Measurements from ENCODE around the gene ABCB11. TPM values are rescaled to one million over a fixed set of nuclear protein-coding genes. Genes with fewer than 3 reads are reported as not detected.

ABCB11 gene
- total RNA-seq, 1 experiment from 2014 or later = 0.12 TPM

GRCh38 chr2:168993538-168993937 lies 37.6 kb downstream of the ABCB11 start:
- H3K9me2 ChIP-seq (ENCODE audit: insufficient read depth) = no peaks in the 10 kb centered on the region
- ATAC-seq = no peak
- H3K36me3 ChIP-seq (ENCODE audit: control insufficient read depth in 1 of 2, insufficient read depth in 2 of 2, low read length in 2 of 2) = no peaks in the 10 kb centered on the region
- H3K27me3 ChIP-seq (ENCODE audit: insufficient read depth, low read length) = no peaks in the 10 kb centered on the region
- DNase-seq (ENCODE audit: low read depth, low spot score) = no peak
- no peak for TF ChIP-seq REST (IDR thresholded peaks at IDR 0.05; ENCODE audit: low read depth)
- no peak for TF ChIP-seq TCF7L2 (IDR thresholded peaks at IDR 0.05; ENCODE audit: borderline replicate concordance, extremely low read depth, insufficient read depth, insufficient read length)
- no TSS peak for BruUV-seq (replicated peaks)
- no peak overlapping the region for H3K4me3 ChIP-seq (replicated peaks in 1 of 2; ENCODE audit: low read depth in 1 of 2, low read length in 2 of 2)
- no peak overlapping the region for H3K4me2 ChIP-seq (ENCODE audit: low read length)
- ChIA-PET POLR2A (no interaction called here), RAD21 (ENCODE audit: low non-redundant PET in 1 of 2, low total read pairs in 2 of 2, uncharacterized antibody in 2 of 2, unreplicated experiment in 2 of 2) (no interaction called here), CTCF (no interaction called here)
- H4K20me1 ChIP-seq (ENCODE audit: insufficient read depth) = no peaks in the 10 kb centered on the region
- intact Hi-C loops (cut with micrococcal nuclease) = no loop called here
- no peak overlapping the region for H2AFZ ChIP-seq (ENCODE audit: low read depth, low read length, poor library complexity, severe bottlenecking)
- H3K4me1 ChIP-seq (ENCODE audit: control insufficient read depth in 1 of 2, insufficient read depth in 2 of 2, low read length in 2 of 2) = no peaks in the 10 kb centered on the region
- no peak overlapping the region for H3K27ac ChIP-seq (ENCODE audit: low read depth, low read length)
- H3K79me2 ChIP-seq (ENCODE audit: insufficient read depth, low read length) = no peaks in the 10 kb centered on the region
- no peak overlapping the region for H3K9ac ChIP-seq (ENCODE audit: low read length)
- H3K9me3 ChIP-seq (ENCODE audit: control insufficient read depth in 1 of 2, insufficient read depth in 1 of 2, low read depth in 1 of 2, low read length in 2 of 2) = no peaks in the 10 kb centered on the region

GRCh38 chr2:168992591-168993349 lies 38.4 kb downstream of the ABCB11 start:
- Histone ChIP-seq H3K4me1 (ENCODE audit: control insufficient read depth in 1 of 2, insufficient read depth in 2 of 2, low read length in 2 of 2) (no peaks in the 10 kb centered on the region), H3K9me2 (ENCODE audit: insufficient read depth) (no peaks in the 10 kb centered on the region), H3K4me3 (replicated peaks in 1 of 2; ENCODE audit: low read depth in 1 of 2, low read length in 2 of 2) (no peak overlapping the region), H3K36me3 (ENCODE audit: control insufficient read depth in 1 of 2, insufficient read depth in 2 of 2, low read length in 2 of 2) (no peaks in the 10 kb centered on the region), H2AFZ (ENCODE audit: low read depth, low read length, poor library complexity, severe bottlenecking) (no peak overlapping the region), H4K20me1 (ENCODE audit: insufficient read depth) (no peaks in the 10 kb centered on the region), H3K27ac (ENCODE audit: low read depth, low read length) (no peak overlapping the region), H3K9ac (ENCODE audit: low read length) (no peak overlapping the region), H3K79me2 (ENCODE audit: insufficient read depth, low read length) (no peaks in the 10 kb centered on the region), H3K27me3 (ENCODE audit: insufficient read depth, low read length) (no peaks in the 10 kb centered on the region), H3K9me3 (ENCODE audit: control insufficient read depth in 1 of 2, insufficient read depth in 1 of 2, low read depth in 1 of 2, low read length in 2 of 2) (no peaks in the 10 kb centered on the region), H3K4me2 (ENCODE audit: low read length) (no peak overlapping the region)
- RAD21 ChIA-PET (ENCODE audit: low non-redundant PET in 1 of 2, low total read pairs in 2 of 2, uncharacterized antibody in 2 of 2, unreplicated experiment in 2 of 2) = no interaction called here
- no peak for ATAC-seq
- TF ChIP-seq TCF7L2 (IDR thresholded peaks at IDR 0.05; ENCODE audit: borderline replicate concordance, extremely low read depth, insufficient read depth, insufficient read length) = no peak
- no peak for TF ChIP-seq POLR2A (IDR thresholded peaks at IDR 0.05; ENCODE audit: borderline replicate concordance, extremely low read depth, insufficient read depth, insufficient read length)
- no peak for TF ChIP-seq EGR1 (IDR thresholded peaks at IDR 0.05; ENCODE audit: low read depth)
- BruUV-seq (replicated peaks) = no TSS peak
- intact Hi-C loops (cut with micrococcal nuclease) = no loop called here
- no peak for DNase-seq (ENCODE audit: low read depth, low spot score)
- CTCF ChIA-PET = no interaction called here
- POLR2A ChIA-PET = no interaction called here

All from HCT116 (cell line).